H1 (cell line): ENCODE results near the gene SNX27. TPM values are rescaled to one million over a fixed set of nuclear protein-coding genes. Genes with fewer than 3 reads are reported as not detected.

Experiments used
- PHF8 ChIP-seq: fragments of 200-600 bp; sonication (generic); conservative IDR thresholded peaks from 2 replicates; pipeline ENCODE4 v1.7.1; 2012; ENCODE audit warnings: low read depth, mild to moderate bottlenecking, inconsistent platforms, low read length, moderate library complexity
- RAD21 ChIP-seq, 2 experiments: IDR thresholded peaks in 1 of 2; conservative IDR thresholded peaks in 1 of 2; 2 replicates each; pipeline ENCODE4 v1.6.1; 2011; ENCODE audit warnings: low read depth in 2 of 2, low read length in 2 of 2, improper control_type of control experiment in 1 of 2, inconsistent platforms in 1 of 2, mild to moderate bottlenecking in 1 of 2, moderate library complexity in 1 of 2
- TAF1 ChIP-seq: IDR thresholded peaks from 2 replicates; pipeline ENCODE4 v1.6.1; 2011; ENCODE audit warnings: mild to moderate bottlenecking, low read depth, low read length
- polyA plus RNA-seq, 7 experiments: library from polyadenylated mRNA; depleted of rRNA in 3 of 7; stranded (reverse) in 5 of 7; unstranded in 2 of 7; fragments of >200 nt in 5 of 7; fragments of 200-250 nt in 2 of 7; gene quantifications; 1 replicate in 5 of 7; 2 replicates in 1 of 7; 4 replicates in 1 of 7; pipeline versions ENCODE4 v1.2.1 to v1.2.3, GENCODE V29; 2011 to 2013; ENCODE audit warnings: missing spikeins in 2 of 7, mixed read lengths in 2 of 7
- total RNA-seq: library from RNA; stranded (reverse); fragmentation: NEBNext Ultra II Directional; extraction: Animal tissue kit (Norgen Biotek cat#: 25700); gene quantifications from 2 replicates; pipeline ENCODE4 v1.2.1, GENCODE V29; 2021
- TF ChIP-seq, protein P1 (sequence below): fragments of 300-600 bp; sonication (generic); IDR thresholded peaks from 2 replicates; pipeline ENCODE4 v1.7.1; 2012; ENCODE audit warnings: low read length, moderate library complexity, mild to moderate bottlenecking, inconsistent platforms; ENCODE audit not compliant: insufficient replicate concordance
- TF ChIP-seq, protein P2 (sequence below): IDR thresholded peaks from 2 replicates; pipeline ENCODE4 v1.6.1; 2011; ENCODE audit warnings: low read length, improper control_type of control experiment

The SNX27 gene
- total and polyA plus RNA-seq, 2 of the 8 experiments (the other 6 are each of a cell fraction or from before 2014, with no cell fraction given): 23.4 to 65.4 TPM

DNA sequence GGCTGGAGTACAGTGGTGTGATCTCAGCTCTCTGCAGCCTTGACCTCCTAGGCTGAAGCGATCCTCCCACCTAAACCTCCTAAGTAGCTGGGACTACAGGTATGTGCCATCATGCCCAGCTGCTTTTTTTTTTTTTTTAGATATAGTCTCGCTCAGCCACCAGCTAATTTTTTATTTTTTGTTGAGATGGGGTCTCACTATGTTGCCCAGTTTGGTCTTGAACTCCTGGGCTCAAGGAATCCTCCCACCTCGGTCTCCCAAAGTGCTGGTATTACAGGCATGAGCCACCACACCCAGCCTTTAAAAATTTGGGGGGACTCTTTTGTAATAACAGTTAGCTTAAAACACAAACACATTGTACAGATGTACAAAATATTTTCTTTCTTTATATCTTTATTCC, 1.7 kb upstream of the SNX27 start (continued):
- TF ChIP-seq, protein P1, sequence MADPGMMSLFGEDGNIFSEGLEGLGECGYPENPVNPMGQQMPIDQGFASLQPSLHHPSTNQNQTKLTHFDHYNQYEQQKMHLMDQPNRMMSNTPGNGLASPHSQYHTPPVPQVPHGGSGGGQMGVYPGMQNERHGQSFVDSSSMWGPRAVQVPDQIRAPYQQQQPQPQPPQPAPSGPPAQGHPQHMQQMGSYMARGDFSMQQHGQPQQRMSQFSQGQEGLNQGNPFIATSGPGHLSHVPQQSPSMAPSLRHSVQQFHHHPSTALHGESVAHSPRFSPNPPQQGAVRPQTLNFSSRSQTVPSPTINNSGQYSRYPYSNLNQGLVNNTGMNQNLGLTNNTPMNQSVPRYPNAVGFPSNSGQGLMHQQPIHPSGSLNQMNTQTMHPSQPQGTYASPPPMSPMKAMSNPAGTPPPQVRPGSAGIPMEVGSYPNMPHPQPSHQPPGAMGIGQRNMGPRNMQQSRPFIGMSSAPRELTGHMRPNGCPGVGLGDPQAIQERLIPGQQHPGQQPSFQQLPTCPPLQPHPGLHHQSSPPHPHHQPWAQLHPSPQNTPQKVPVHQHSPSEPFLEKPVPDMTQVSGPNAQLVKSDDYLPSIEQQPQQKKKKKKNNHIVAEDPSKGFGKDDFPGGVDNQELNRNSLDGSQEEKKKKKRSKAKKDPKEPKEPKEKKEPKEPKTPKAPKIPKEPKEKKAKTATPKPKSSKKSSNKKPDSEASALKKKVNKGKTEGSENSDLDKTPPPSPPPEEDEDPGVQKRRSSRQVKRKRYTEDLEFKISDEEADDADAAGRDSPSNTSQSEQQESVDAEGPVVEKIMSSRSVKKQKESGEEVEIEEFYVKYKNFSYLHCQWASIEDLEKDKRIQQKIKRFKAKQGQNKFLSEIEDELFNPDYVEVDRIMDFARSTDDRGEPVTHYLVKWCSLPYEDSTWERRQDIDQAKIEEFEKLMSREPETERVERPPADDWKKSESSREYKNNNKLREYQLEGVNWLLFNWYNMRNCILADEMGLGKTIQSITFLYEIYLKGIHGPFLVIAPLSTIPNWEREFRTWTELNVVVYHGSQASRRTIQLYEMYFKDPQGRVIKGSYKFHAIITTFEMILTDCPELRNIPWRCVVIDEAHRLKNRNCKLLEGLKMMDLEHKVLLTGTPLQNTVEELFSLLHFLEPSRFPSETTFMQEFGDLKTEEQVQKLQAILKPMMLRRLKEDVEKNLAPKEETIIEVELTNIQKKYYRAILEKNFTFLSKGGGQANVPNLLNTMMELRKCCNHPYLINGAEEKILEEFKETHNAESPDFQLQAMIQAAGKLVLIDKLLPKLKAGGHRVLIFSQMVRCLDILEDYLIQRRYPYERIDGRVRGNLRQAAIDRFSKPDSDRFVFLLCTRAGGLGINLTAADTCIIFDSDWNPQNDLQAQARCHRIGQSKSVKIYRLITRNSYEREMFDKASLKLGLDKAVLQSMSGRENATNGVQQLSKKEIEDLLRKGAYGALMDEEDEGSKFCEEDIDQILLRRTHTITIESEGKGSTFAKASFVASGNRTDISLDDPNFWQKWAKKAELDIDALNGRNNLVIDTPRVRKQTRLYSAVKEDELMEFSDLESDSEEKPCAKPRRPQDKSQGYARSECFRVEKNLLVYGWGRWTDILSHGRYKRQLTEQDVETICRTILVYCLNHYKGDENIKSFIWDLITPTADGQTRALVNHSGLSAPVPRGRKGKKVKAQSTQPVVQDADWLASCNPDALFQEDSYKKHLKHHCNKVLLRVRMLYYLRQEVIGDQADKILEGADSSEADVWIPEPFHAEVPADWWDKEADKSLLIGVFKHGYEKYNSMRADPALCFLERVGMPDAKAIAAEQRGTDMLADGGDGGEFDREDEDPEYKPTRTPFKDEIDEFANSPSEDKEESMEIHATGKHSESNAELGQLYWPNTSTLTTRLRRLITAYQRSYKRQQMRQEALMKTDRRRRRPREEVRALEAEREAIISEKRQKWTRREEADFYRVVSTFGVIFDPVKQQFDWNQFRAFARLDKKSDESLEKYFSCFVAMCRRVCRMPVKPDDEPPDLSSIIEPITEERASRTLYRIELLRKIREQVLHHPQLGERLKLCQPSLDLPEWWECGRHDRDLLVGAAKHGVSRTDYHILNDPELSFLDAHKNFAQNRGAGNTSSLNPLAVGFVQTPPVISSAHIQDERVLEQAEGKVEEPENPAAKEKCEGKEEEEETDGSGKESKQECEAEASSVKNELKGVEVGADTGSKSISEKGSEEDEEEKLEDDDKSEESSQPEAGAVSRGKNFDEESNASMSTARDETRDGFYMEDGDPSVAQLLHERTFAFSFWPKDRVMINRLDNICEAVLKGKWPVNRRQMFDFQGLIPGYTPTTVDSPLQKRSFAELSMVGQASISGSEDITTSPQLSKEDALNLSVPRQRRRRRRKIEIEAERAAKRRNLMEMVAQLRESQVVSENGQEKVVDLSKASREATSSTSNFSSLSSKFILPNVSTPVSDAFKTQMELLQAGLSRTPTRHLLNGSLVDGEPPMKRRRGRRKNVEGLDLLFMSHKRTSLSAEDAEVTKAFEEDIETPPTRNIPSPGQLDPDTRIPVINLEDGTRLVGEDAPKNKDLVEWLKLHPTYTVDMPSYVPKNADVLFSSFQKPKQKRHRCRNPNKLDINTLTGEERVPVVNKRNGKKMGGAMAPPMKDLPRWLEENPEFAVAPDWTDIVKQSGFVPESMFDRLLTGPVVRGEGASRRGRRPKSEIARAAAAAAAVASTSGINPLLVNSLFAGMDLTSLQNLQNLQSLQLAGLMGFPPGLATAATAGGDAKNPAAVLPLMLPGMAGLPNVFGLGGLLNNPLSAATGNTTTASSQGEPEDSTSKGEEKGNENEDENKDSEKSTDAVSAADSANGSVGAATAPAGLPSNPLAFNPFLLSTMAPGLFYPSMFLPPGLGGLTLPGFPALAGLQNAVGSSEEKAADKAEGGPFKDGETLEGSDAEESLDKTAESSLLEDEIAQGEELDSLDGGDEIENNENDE: no peak
- no peak for TF ChIP-seq TAF1
- TF ChIP-seq RAD21 (IDR thresholded peaks at IDR 0.05 in 1 of 2, conservative IDR thresholded peaks at IDR 0.05 in 1 of 2; ENCODE audit: low read depth in 2 of 2, low read length in 2 of 2): no peak
- TF ChIP-seq PHF8: no peak
- TF ChIP-seq, protein P2, sequence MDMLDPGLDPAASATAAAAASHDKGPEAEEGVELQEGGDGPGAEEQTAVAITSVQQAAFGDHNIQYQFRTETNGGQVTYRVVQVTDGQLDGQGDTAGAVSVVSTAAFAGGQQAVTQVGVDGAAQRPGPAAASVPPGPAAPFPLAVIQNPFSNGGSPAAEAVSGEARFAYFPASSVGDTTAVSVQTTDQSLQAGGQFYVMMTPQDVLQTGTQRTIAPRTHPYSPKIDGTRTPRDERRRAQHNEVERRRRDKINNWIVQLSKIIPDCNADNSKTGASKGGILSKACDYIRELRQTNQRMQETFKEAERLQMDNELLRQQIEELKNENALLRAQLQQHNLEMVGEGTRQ: no peak
